GM18498 (cell line): ENCODE data around the gene GSTM3.

ENCODE experiments used
- ATAC-seq: cut with Tn5 transposase; IDR thresholded peaks from one replicate; pipeline ENCODE4 v1.9.1; 2021; ENCODE audit warnings: mild to moderate bottlenecking, moderate library complexity; ENCODE audit not compliant: unreplicated experiment

Gene GSTM3

DNA sequence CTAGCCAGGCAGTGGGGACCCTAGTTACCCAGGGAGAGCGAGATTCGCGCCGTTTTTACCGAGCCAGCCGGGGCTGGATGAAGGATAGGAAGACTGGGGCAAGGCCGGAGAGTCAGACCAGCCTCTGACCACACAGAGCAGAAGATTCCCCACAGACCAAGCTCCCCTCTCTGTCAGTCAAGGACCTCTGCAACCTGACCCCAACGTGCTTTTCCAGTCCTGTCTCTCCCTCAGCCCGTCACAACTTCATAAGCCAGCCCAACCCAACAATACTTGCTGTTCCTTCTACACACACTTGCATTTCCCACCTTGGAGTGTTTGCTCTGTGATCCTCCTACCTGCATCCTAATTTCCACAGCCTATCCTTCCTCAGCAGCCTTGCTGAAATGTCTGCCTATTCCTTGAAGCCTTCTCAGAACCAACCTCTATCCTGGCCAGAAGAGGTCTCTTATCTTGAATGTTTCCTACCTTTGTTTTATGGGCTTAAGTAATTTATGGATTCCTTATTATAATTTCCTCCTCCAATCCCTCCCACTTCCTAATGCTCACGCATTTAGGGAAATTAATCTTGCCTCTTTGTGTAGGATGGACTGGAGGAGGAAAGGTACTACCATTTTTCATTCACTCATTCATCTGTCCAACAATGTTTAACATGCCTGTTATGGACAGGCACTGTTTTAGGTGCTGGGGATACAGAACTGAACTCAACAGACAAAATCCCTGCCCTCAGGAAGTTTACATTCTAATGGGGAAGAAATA lies at the start of gene GSTM3:
Gene GSTM3, minus strand, starts transcription at position 424 of the 759 bp plus-strand sequence. CDS start 751 bp downstream, outside the sequence.
- no peak for ATAC-seq

DNA sequence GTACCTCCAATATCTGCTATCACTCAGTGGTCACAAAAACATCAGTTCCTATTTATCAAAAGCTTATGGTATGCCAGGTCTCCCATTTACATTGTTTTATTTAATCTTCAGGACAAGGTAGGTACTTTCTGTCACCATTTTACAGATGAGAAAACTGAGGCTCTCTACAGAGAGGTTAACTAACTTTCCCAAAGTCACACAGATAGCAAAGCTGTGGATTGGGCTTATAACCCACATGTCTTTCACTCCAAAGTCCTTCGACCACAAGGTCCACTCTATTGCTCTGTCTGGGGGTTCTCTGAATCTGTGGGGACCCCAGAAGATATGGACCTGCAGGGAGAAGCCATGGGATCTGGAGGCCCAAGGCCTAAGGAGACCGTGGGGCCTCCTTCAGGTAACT lies 49.5 kb upstream of the GSTM3 start:
- ATAC-seq: no peak

DNA sequence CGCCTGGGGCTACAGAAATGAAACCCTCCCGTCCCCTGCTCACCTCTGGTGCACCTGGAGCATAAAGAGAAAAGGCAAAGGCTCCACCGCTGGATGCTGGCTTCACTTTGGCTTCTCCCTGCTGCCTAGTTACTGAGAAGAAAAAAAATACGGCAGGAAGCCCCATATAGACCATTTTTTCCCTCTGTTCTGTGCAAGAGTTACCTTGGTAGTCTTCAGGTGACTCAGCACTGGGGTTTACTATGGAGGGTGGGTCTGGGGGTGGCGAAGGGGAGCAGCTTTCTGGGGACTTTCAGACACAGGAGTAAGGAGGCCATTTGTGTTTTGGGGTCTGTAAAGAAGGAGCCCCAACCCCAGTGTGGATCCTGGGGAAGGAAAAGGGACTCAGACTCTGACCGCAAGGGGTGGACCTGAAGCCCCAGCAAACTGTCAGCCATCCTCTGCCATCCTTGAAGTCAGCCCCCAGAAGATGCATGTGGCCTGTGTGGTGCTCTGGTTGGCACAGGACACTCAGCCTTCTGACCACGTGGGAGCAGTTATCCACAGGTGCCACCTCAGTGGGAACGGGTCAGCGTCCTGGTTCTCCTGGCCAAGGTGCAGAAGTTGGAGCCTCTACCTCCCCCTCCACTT lies 48.8 kb upstream of the GSTM3 start:
- ATAC-seq: no peak

DNA sequence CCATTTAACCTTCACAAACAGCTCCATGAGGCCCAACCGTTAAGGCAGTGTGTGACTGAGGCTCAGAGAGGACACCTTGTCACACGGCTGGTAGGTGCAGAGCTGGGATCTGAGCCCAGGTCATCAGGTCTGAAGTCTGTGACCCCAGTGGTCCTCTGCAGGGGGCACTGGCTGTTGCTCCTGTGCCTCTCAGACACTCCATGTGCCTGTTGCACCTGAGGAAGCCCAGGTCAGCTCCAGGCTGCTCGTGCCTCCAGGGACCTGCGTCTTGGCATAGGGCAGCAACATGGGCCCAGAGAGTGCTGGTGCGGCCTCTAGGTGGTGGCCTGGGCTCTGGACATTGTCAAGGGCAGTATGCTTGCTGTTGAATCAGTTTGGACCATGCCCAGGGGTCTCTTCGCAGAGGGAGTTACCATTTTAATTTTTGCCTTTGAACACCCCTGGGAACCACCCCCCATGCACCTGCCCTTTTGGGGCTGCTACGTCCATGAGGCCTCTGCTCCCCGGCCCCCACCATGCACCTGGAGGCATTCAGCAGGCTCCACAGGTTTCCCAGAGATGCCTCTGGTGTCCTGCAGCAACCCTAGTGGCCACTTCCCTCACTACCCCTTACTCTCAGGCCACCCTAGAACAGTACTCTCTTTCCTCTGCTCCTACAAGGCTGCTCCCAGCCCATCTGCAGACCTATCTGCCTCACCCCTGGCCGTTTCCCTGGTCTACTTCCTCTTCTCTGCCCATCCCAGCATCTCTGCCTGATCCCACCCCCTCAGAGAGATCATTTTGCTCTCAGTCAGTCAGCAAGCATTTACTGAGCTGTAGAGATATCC lies 48.1 kb upstream of the GSTM3 start:
- ATAC-seq: no peak

DNA sequence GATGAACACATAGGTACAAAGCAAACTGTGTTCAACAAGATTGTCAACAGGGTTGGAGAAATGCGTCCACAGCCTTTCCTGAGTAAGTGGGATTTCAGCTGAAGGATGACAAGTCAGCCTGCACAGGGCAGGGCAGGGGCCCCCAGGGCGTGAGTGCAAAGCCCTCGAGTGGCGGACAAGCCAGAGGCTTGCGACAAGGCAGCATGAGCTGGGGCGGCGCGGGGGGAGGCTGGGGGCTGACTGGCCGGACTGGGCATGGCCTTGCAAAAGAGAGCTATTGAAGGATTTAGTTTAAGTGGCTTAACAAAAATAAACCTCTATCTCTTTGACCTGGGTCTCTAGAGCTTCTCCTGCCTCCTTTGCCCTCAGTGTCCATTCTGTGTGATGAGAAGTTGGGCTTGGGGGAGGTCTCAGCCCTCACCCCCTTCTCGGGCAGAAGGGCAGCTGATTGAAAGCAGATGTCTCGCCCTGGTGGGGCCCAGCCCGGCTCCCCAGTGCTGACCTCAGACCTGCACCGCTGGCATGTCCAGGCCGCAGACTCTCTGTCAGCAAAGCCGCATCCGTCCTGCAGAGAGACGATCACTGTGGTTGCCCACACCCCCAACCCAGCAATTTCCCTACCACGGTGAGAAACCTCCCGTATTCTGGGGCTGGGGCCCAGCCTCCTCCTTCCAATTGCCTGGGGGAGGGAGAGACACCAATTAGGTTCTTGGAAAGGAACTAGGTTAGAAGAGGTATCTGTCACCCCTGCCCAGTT lies 47.2 kb upstream of the GSTM3 start:
- no peak for ATAC-seq

DNA sequence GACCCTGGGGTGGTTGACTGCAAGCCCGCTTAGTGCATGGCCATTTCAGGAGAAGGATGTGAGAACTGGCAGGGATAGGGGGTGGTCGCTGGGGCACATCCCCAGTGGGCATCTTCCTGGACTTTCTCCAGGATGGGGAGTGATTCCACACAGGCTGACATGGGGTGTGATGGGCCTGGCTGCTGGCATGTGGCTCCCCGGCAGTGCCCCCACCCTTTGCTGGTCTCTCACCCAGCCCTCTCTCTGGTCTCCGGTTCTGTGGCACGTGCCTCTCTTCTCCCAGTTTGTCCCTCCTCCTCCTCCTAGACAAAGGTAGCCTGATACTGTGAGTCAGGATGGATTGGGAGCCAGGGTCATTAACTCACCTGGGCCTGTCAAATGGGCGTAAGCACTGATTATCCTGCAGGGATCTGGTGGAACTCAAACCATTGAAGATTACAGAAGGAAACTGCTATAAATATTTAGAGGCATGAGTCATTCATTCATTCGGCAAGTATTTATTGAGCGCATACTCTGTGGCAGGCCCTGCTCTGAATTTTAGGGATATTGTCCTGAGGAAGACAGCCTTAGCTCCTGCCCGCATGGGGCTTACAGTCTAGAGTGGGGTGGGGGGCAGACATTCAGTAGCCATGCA lies 46.5 kb upstream of the GSTM3 start:
- ATAC-seq: no peak

DNA sequence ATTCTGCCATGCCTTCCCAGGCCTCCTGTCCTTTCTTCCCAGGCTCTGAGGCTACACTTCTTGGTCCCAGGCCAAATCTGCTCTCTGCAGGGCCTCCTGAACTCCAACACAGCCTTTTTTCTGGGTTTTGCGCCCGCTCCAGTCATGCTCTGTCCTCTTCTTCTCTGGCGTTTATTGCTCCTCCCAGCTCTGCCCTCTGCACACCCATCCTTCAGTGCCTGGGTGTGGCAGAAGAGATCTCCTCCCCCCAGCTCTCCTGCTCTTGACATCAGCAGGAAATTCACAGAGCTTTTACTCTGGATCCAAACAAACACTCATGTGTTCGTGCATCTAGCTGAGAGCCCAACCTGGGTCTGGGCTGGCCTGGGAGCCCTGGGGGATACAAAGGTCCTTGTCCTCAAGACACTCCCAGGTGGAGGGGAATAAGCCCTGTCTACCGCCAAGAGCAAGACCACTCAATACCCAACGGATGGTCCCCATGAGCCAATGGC lies 45.7 kb upstream of the GSTM3 start:
- ATAC-seq: no peak

DNA sequence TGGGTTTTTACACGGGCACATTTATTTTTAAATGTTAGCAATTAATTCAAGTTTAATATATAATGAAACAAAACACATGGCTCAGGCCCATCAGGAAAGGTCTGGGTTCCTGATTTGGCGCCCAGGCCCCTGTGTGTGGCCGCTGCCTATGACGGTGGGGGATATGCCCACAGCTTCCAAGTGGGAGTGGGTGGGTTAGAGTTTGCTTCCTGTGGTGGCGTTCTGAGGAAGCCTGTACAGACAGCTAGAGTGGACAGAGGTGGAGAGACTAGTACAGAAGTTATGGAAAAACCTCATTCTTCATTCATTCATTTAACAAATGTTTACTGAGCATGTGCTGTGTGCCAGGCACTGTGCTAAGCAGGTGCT lies 45.3 kb upstream of the GSTM3 start:
- no peak for ATAC-seq

DNA sequence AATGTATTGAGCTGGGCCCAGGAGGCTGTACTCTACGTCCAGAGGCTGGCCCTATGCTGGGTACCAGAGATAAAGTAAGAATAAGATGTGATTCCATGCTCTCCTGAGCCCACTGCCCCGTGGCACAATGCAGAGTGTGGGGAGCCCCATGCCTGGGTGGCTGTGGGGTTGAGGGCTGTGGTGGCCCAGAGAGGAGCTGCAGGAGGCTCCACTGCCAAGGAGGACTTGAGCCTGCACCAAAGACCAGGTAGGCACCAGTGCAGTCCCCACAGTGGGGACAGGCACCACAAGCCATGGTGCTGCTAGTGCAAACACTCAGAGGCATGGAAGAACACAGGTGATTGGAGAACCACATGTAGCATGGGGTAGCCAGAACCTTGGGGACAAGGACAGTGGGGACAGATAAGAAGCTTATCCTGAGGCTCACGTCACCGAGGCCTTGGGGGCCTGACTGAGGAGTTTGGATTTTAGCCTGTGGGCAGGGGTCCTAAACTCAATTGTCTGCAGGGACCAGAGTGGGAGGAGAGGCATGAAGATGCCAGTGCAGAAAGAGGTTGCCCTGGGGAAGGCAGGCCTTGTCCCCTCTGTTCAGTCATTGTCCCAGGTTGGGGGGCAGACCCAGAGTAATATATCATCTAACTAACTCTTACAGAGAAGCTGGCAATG lies 44.7 kb upstream of the GSTM3 start:
- no peak for ATAC-seq

DNA sequence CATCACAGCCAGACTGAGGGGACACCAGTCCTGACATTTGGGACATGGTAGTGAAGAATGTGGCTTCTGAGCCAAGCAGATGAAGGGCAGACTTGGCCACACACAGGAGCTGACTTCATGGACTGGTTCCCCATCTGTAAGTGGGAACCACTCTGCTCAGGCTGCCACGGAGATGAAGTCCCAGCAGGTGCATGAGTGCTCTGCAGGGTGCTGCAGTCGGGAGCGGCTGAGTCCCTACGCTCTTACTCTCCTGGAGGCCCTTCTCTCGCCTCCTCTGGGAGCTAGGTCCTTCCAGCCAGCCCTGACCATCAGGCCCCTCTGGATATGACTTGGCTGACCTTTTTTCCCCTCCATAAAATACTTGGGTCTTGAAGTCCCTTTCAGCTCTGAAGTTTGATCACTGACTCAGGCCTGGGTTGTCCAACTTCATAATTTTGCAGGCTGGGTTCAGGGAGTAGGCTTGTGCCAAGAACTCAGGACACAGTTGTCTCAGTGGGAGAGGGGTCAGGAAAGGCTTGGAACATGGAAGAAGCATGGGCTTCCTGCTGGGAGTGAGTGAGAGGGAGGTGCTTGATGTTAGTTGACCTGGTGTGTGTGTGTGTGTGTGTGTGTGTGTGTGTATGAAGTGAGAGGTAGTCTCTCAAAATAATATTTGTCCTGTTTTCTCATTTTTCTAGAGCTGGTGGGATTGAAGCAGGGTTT lies 43.9 kb upstream of the GSTM3 start:
- no peak for ATAC-seq

DNA sequence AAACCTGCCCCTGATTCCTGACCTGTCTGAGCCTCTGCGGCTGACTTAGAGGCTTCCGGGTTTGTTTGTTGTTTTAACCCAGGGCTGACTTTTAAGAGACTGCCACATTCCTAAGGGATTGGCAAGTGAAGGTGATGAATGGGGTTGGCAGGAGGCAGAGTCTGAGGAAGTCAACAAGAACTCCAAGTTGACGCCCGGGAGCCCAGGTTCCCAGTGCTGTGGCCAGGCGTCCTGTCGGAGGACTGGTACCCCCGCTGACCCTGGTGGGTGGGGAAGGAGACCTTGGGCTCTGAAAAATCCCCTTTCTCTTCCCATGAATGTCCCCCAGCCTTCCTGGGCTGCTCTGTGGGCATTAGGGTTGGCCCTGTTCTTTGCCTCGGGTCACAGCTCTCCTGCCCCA lies 42.6 kb upstream of the GSTM3 start:
- no peak for ATAC-seq

DNA sequence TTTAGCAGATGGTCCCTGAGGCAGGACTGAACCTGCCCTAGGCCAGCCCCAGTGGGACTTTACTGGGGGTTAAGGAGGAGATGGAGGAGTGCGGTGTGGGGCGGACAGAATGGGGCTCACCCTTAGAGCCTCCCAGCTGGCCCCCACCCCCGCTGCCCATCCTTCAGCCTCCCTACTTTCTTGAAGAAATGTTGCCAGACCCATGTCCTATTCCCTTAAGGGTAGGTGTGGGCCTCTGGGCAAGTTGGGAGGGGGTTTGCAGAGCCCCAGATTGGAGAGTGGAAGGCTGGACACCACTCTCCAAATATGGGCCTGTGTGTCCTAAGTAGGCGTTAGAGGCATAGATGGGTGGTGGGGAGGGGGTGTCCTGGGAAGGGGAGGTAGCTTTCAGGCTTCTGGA lies 42.1 kb upstream of the GSTM3 start:
- no peak for ATAC-seq

DNA sequence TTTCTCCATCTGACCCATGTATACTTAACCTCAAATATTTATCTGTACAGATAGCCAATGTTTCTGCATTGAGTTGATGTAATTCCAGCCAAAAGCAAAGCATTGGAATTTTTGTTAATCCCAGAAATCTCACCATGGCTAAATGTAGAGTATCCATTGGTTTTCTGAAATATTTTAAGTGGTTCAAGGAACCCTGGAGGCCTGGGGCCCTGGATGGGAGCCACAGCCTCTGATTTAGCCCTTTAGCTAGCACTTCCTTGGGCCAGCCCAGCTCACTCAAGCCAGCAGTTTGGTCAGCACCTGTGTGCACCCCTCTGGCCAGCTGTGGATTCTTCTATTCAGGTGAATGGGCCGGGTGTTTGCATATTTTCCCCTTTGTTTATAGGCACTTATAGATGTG lies 41.7 kb upstream of the GSTM3 start:
- no peak for ATAC-seq

DNA sequence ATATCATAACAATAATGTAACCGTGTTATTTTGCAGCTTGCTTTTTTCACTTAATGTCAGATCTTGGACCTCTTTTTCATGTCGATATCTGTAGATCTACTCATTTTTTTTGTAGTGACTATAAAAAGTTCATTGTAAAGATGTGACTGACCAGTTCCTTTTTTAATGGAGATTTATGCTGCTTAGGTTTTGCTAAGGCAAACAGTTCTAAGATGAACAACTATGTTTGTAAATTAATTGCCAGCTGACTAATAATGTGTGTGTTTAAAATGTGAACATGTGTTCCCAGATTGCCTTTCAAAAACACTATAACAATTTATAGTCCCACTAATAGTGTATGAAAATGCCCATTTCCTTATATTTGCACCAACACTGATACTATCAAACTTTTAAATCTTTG lies 41.0 kb upstream of the GSTM3 start:
- no peak for ATAC-seq

DNA sequence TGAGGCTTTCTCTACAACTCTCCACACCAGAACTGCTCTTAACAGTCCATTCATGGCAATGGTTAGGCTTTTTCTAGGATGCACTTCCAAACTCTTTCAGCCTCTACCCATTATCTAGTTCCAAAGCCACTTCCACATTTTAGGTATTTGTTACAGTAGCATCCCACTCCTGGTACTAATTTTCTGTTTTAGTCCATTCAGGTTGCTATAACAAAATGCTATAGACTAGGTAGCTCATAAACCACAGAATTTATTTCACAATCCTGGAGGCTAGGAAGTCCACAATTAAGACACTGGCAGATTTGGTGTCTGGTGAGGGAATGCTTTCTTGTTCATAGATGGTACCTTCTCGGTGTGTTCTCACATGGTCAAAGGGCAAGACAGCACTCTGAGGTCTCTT lies 40.1 kb upstream of the GSTM3 start:
- ATAC-seq: no peak

DNA sequence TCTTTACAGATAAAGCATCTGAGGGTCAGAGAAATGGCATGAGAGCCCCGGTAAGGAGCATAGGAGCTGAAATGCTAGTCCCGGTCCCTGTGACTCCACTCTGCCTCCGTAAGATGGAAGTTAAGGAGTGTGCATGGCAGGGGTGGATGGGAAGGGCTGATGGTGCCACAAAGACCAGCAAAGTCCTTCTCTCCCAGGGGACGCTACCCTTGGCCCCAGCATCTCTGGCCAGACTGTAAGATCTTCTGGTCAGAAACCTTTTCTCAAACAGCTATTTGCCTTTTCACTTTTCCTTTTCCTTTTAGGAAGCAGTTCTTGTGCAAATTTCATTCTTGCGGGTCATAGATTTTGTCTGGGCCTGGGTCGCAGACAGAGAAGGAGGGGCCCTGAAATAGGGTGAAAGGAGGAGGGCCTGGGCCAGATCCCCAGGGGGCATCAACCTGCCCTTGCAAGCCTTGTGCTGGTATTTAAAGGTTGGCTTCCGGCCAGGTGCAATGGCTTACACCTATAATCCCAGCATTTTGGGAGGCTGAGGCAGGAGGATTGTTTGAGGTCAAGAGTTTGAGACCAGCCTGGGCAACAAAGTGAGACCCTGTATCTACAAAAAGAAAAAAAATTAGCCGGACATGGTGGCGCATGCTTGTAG lies 37.3 kb upstream of the GSTM3 start:
- no peak for ATAC-seq

DNA sequence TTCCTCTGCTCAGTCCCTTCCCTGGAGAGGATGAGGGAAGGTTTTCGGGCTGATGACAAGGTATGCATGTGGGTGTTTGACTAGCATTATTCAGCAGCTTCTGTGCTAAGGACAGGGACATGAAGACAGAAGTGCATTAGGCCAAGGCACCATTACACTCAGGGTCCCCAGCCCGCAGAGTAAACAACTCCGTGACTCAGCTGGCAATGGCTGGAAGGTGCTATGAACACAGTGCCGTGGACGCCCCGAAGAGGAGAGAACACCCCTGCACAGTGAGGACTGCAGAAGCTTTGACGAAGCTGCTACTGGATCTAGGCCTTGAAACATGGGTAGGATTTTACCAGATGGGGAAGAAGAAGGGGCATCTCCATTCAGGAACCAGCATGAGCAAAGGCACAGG lies 36.6 kb upstream of the GSTM3 start:
- ATAC-seq: no peak

DNA sequence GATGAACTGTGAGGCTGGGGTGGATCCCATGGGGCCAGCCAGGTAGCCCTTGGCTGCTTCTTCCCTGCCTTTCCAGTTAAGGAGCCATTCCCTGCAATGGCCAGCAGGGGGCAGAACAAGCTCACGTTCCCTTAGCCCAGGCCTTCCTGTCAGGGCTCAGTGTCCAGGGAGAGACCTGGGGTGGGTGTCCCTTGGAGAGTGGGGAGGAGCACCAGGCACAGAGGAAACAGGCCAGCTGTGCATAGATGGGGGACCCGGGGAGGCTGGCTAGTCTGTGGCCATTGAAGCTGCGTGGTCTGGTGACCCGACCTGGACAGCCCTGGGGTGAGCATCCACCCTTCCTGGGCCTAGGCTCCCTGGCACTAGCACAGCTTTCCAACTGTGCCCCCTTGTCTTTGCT lies 36.1 kb upstream of the GSTM3 start:
- ATAC-seq: no peak
